Right cardiac atrium (tissue), 5 donors: ENCODE measurements around the gene UGT2B10. TPM values are rescaled to one million over a fixed set of nuclear protein-coding genes. Genes with fewer than 3 reads are reported as not detected.
"Not testable (repeated sequence)": the region's sequence is repeated elsewhere in the genome, so short reads cannot be mapped to it uniquely, and the experiment has no call there.

Experiments
- ATAC-seq, 2 donors: fragments of 200-7000 bp; cut with Tn5 transposase; one replicate each; pipeline versions ENCODE4 v1.8.0 to v1.9.1; 2020; ENCODE audit warnings: moderate library complexity in 2 of 2, mild to moderate bottlenecking in 1 of 2
- DNase-seq, 3 donors: peaks; one replicate each; pipeline ENCODE4 v3.0.0-alpha.2; 2020
- H3K27ac ChIP-seq: one replicate; pipeline ENCODE4 v1.5.1; 2013; ENCODE audit warnings: mild to moderate bottlenecking, low read length, control low read depth, moderate library complexity
- H3K27me3 ChIP-seq: one replicate; pipeline ENCODE4 v1.6.1; 2013; ENCODE audit not compliant: control insufficient read depth, insufficient read depth
- H3K4me1 ChIP-seq: one replicate; pipeline ENCODE4 v1.6.1; 2013; ENCODE audit warnings: low read length; ENCODE audit not compliant: control insufficient read depth, insufficient read depth
- H3K4me3 ChIP-seq: one replicate; pipeline ENCODE4 v1.5.1; 2013; ENCODE audit warnings: low read length, control low read depth
- H3K9me3 ChIP-seq: one replicate; pipeline ENCODE4 v1.6.1; 2013; ENCODE audit warnings: low read length; ENCODE audit not compliant: control insufficient read depth
- WGBS: extraction: QIAGEN DNeasy Blood & Tissue Kit; methylation state at CpG from one replicate; pipeline ENCODE4 v1.1.7; 2013; 5-methylcytosine and 5-hydroxymethylcytosine counted together
- intact Hi-C, 4 donors: fragments of 100-400 bp; cut with DNase I; formaldehyde crosslinking; loops; one replicate each; pipeline versions ENCODE4 v1.11.0 to v1.14.0; 2022 to 2023
- long read RNA-seq, 4 donors: library from polyadenylated mRNA; unstranded; transcript quantifications; one replicate each; pipeline ENCODE4 v2.0.0, GENCODE V29; 2020 to 2021
- polyA plus RNA-seq: library from polyadenylated mRNA; stranded (reverse); fragments of 200-250 nt; gene quantifications from one replicate; pipeline ENCODE4 v1.2.3, GENCODE V29; 2013
- total RNA-seq, 4 donors: library from RNA; stranded (reverse); fragmentation: NEBNext Ultra II Directional; extraction: Animal tissue kit (Norgen Biotek cat#: 25700); gene quantifications; one replicate each; pipeline ENCODE4 v1.2.1, GENCODE V29; 2021
- donor health status: healthy with polysubstance abuse.
- donor health status: DM: no; HTN: yes; CAD: no.
- donor health status: DM: no; HTN: no; CAD: no.
- donor health status: DM: no; HTN: yes; CAD: no; lungs with severe emphysema.
- donor health status: DM: yes; HTN: yes; CAD: no.

The UGT2B10 gene
- total RNA-seq (not detected), polyA plus RNA-seq (not detected)
- long read RNA-seq, donor 1: 0 reads
- long read RNA-seq, donor 2: 0 reads
- long read RNA-seq, donor 3: 0 reads
- long read RNA-seq, donor 4: 0 reads

- H3K9me3 ChIP-seq, intact Hi-C loops, ATAC-seq, DNase-seq, H3K27me3 ChIP-seq, H3K4me3 ChIP-seq, H3K4me1 ChIP-seq, H3K27ac ChIP-seq: not testable (repeated sequence)
- 70% methylated on average over 4 of the region's 4 CpGs for WGBS
Observed at GRCh38 chr4:68815617-68816409, at the start of gene UGT2B10. Gene UGT2B10 (plus strand): TSS chr4:68815994. CDS start chr4:68816020, 26 bp downstream.

- H3K27me3 ChIP-seq, H3K9me3 ChIP-seq, H3K4me1 ChIP-seq, H3K4me3 ChIP-seq, ATAC-seq, intact Hi-C loops, DNase-seq, H3K27ac ChIP-seq: not testable (repeated sequence)
Observed at GRCh38 chr4:68771836-68772235, 44.0 kb upstream of the UGT2B10 start.

- WGBS: 79% methylated on average over 5 of the region's 5 CpGs
- DNase-seq: no peak
- Histone ChIP-seq H3K4me1 (no peaks in the 10 kb centered on the region), H3K9me3 (no peaks in the 10 kb centered on the region), H3K4me3 (no peak overlapping the region), H3K27me3 (no peaks in the 10 kb centered on the region), H3K27ac (no peak overlapping the region)
- intact Hi-C loops: no loop called here
- ATAC-seq: no peak
Observed at GRCh38 chr4:68773699-68774098, 42.1 kb upstream of the UGT2B10 start.

- no peaks in the 10 kb centered on the region for H3K9me3 ChIP-seq
- no peak overlapping the region for H3K4me3 ChIP-seq
- 69% methylated on average over 1 of the region's 1 CpG for WGBS
- intact Hi-C loops: no loop called here
- H3K27ac ChIP-seq: no peak overlapping the region
- no peaks in the 10 kb centered on the region for H3K27me3 ChIP-seq
- DNase-seq (no peak), ATAC-seq (no peak)
- H3K4me1 ChIP-seq: no peaks in the 10 kb centered on the region
Observed at GRCh38 chr4:68780232-68780631, 35.6 kb upstream of the UGT2B10 start.

- intact Hi-C loops: no loop called here
- Histone ChIP-seq H3K27ac (no peak overlapping the region), H3K27me3 (no peaks in the 10 kb centered on the region), H3K4me3 (no peak overlapping the region), H3K4me1 (no peaks in the 10 kb centered on the region), H3K9me3 (no peaks in the 10 kb centered on the region)
- no peak for DNase-seq
- no peak for ATAC-seq
- 69% methylated on average over 1 of the region's 1 CpG for WGBS
Observed at GRCh38 chr4:68797048-68797447, 18.7 kb upstream of the UGT2B10 start.

- Histone ChIP-seq H3K4me3 (no peak overlapping the region), H3K27me3 (no peaks in the 10 kb centered on the region), H3K27ac (no peak overlapping the region), H3K9me3 (no peaks in the 10 kb centered on the region), H3K4me1 (no peaks in the 10 kb centered on the region)
- intact Hi-C loops: no loop called here
- ATAC-seq (no peak), DNase-seq (no peak)
- 34% methylated on average over 3 of the region's 3 CpGs for WGBS
Observed at GRCh38 chr4:68797618-68798017, 18.2 kb upstream of the UGT2B10 start.

- ATAC-seq (no peak), DNase-seq (no peak)
- no peak overlapping the region for H3K27ac ChIP-seq
- H3K9me3 ChIP-seq: peaks cover 2% of the 10 kb centered on the region
- intact Hi-C loops: no loop called here
- no peaks in the 10 kb centered on the region for H3K27me3 ChIP-seq
- H3K4me3 ChIP-seq: no peak overlapping the region
- WGBS: 79% methylated on average over 4 of the region's 4 CpGs
- no peaks in the 10 kb centered on the region for H3K4me1 ChIP-seq
Observed at GRCh38 chr4:68803013-68803412, 12.8 kb upstream of the UGT2B10 start.

- H3K9me3 ChIP-seq: peaks cover 2% of the 10 kb centered on the region
- DNase-seq (no peak), ATAC-seq (no peak)
- H3K27me3 ChIP-seq: no peaks in the 10 kb centered on the region
- 43% methylated on average over 2 of the region's 2 CpGs for WGBS
- no peak overlapping the region for H3K4me3 ChIP-seq
- intact Hi-C loops: no loop called here
- H3K27ac ChIP-seq: no peak overlapping the region
- H3K4me1 ChIP-seq: no peaks in the 10 kb centered on the region
Observed at GRCh38 chr4:68808060-68808459, 7.7 kb upstream of the UGT2B10 start.

- Histone ChIP-seq H3K27ac (no peak overlapping the region), H3K4me3 (no peak overlapping the region), H3K9me3 (peaks cover 2% of the 10 kb centered on the region), H3K27me3 (no peaks in the 10 kb centered on the region), H3K4me1 (no peaks in the 10 kb centered on the region)
- intact Hi-C loops: no loop called here
- ATAC-seq (no peak), DNase-seq (no peak)
- WGBS: 84% methylated on average over 2 of the region's 2 CpGs
Observed at GRCh38 chr4:68810919-68811318, 4.9 kb upstream of the UGT2B10 start.

GRCh38 chr4:68816410-68817265 is 844 bp downstream of the UGT2B10 start:
- intact Hi-C loops, H3K9me3 ChIP-seq, H3K27me3 ChIP-seq, H3K27ac ChIP-seq, DNase-seq, ATAC-seq, H3K4me1 ChIP-seq, H3K4me3 ChIP-seq: not testable (repeated sequence)
- WGBS: 63% methylated on average over 5 of the region's 5 CpGs

- H3K9me3 ChIP-seq: no peaks in the 10 kb centered on the region
- no peak overlapping the region for H3K27ac ChIP-seq
- intact Hi-C loops: no loop called here
- H3K4me1 ChIP-seq: no peaks in the 10 kb centered on the region
- H3K27me3 ChIP-seq: no peaks in the 10 kb centered on the region
- H3K4me3 ChIP-seq: no peak overlapping the region
- 73% methylated on average over 2 of the region's 2 CpGs for WGBS
- ATAC-seq (no peak), DNase-seq (no peak)
Observed at GRCh38 chr4:68817386-68817785, 1.6 kb downstream of the UGT2B10 start.
